ENCODE data around the gene RUNX1. TPM values are rescaled to one million over a fixed set of nuclear protein-coding genes. Genes with fewer than 3 reads are reported as not detected.
"Not testable (repeated sequence)": the region's sequence is repeated elsewhere in the genome, so short reads cannot be mapped to it uniquely, and the experiment has no call there.

RUNX1 gene
- total RNA-seq, 2 donors from 2014 or later, result 23.0 to 25.8 TPM

- Histone ChIP-seq H3K27me3 (replicated peaks; ENCODE audit: insufficient read depth) (no peaks in the 10 kb centered on the region), H3K27ac (no peak overlapping the region), H3K4me1 (replicated peaks) (no peaks in the 10 kb centered on the region), H3K4me3 (no peak overlapping the region), H3K9me3 (no peaks in the 10 kb centered on the region), H3K36me3 (no peaks in the 10 kb centered on the region)
- intact Hi-C loops (cut with DNase I), result no loop called here
- 88% methylated on average over 1 of the region's 1 CpG for WGBS
- no peak for DNase-seq (ENCODE audit: low spot score)
- TF ChIP-seq POLR2A (IDR thresholded peaks at IDR 0.05), result no peak
- TF ChIP-seq POLR2AphosphoS5 (IDR thresholded peaks at IDR 0.05), result no peak
- no peak for TF ChIP-seq CTCF (IDR thresholded peaks at IDR 0.05)
These were observed 89.5 kb downstream of the RUNX1 start for GRCh38 chr21:34959607-34960006.

DNA sequence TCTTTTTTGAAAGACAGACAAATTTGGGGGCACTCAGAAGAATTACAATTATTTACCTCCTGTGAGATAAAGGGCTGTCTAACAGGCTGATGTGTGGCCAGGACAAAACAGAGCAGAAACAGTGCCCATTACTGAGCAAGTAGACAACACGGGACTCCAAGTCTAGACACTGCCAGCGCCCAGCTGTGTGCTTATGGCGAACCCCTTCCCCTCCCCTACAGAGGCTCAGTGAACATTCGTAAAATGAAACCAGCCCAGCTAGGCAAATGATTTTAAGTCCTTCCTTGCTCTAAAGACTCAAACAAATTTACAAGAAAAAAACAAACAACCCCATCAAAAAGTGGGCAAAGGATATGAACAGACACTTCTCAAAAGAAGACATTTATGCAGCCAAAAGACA is 91.1 kb downstream of the RUNX1 start:
- intact Hi-C loops (cut with DNase I), result no loop called here
- no peaks in the 10 kb centered on the region for H3K36me3 ChIP-seq
- H3K27ac ChIP-seq, result no peak overlapping the region
- no peak for DNase-seq (ENCODE audit: low spot score)
- H3K9me3 ChIP-seq, result no peaks in the 10 kb centered on the region
- H3K27me3 ChIP-seq (replicated peaks; ENCODE audit: insufficient read depth), result no peaks in the 10 kb centered on the region
- no peaks in the 10 kb centered on the region for H3K4me1 ChIP-seq (replicated peaks)
- no peak overlapping the region for H3K4me3 ChIP-seq
- WGBS, result 83% methylated on average over 4 of the region's 4 CpGs
- TF ChIP-seq CTCF (IDR thresholded peaks at IDR 0.05) (no peak), POLR2A (IDR thresholded peaks at IDR 0.05) (no peak), POLR2AphosphoS5 (IDR thresholded peaks at IDR 0.05) (no peak)

GRCh38 chr21:34956416-34957316 is 92.4 kb downstream of the RUNX1 start:
- Histone ChIP-seq H3K27me3 (replicated peaks; ENCODE audit: insufficient read depth) (no peaks in the 10 kb centered on the region), H3K4me3 (no peak overlapping the region), H3K27ac (no peak overlapping the region), H3K9me3 (no peaks in the 10 kb centered on the region), H3K4me1 (replicated peaks) (no peaks in the 10 kb centered on the region), H3K36me3 (no peaks in the 10 kb centered on the region)
- peak; percentile 28 for DNase-seq (ENCODE audit: low spot score)
- intact Hi-C loops (cut with DNase I), result no loop called here
- WGBS, result 45% methylated on average over 11 of the region's 11 CpGs
- TF ChIP-seq POLR2A (IDR thresholded peaks at IDR 0.05) (no peak), POLR2AphosphoS5 (IDR thresholded peaks at IDR 0.05) (no peak), CTCF (IDR thresholded peaks at IDR 0.05) (no peak)

DNA sequence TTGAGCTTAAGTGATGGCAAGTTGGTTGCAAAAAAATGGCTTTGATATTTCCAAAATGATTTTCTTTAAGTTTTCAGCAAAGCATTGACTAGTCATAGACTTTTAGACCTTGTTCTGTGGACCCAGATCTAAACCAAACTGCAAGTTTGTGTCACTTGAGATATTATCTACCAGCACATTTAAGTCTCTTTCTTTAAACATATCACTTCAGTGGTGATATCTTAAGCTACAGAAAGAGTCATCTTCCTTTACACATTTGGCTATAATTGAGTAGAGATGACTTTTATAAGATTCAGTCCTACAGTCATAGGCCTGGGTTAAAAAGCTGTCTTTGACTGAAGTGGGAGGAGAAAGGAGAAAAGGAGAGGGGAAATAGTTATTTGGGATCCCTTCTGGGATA is 95.2 kb downstream of the RUNX1 start:
- H3K9me3 ChIP-seq, result no peaks in the 10 kb centered on the region
- TF ChIP-seq POLR2AphosphoS5 (IDR thresholded peaks at IDR 0.05), result no peak
- no peak for TF ChIP-seq CTCF (IDR thresholded peaks at IDR 0.05)
- TF ChIP-seq POLR2A (IDR thresholded peaks at IDR 0.05), result no peak
- no peak overlapping the region for H3K4me3 ChIP-seq
- H3K27ac ChIP-seq, result no peak overlapping the region
- H3K27me3 ChIP-seq (replicated peaks; ENCODE audit: insufficient read depth), result no peaks in the 10 kb centered on the region
- no peak for DNase-seq (ENCODE audit: low spot score)
- intact Hi-C loops (cut with DNase I), result no loop called here
- no peaks in the 10 kb centered on the region for H3K4me1 ChIP-seq (replicated peaks)
- H3K36me3 ChIP-seq, result no peaks in the 10 kb centered on the region

DNA sequence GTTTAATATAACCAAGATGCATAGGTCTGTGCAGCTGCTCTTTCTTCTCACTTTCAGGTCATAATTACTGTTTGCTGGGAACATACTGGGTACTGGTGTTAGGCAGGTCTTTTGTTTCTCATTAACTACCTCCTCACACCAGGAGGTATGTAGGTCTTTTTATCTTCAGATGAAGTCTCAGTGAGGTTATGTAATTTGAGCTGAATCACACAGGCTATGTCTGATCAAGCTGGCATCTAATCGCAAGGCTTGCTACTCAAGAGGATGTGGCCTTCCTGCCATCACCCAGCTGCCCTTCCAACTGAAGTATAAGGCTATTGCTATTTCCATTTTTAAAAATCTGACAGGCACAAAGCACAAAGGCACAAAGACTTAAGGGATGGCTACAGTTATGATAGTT is 96.4 kb downstream of the RUNX1 start:
- Histone ChIP-seq H3K4me1 (replicated peaks) (peaks cover under 1% of the 10 kb centered on the region), H3K27me3 (replicated peaks; ENCODE audit: insufficient read depth) (no peaks in the 10 kb centered on the region)

DNA sequence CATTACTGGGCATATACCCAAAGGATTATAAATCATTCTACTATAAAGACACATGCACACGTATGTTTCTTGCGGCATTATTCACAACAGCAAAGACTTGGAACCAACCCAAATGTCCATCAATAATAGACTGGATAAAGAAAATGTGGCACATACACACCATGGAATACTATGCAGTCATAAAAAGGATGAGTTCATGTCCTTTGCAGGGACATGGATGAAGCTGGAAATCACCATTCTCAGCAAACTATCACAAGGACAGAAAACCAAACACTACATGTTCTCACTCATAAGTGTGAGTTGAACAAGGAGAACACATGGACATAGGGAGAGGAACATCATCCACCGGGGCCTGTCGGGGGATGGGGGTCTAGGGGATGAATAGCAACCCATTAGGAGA is 97.2 kb downstream of the RUNX1 start:
- H3K4me3 ChIP-seq; H3K27ac ChIP-seq; H3K4me1 ChIP-seq (replicated peaks); H3K36me3 ChIP-seq; H3K27me3 ChIP-seq (replicated peaks; ENCODE audit: insufficient read depth); DNase-seq (ENCODE audit: low spot score); intact Hi-C loops (cut with DNase I); H3K9me3 ChIP-seq: not testable (repeated sequence)
- WGBS, result 95% methylated on average over 4 of the region's 4 CpGs

More for the DNA sequence above, 96.4 kb downstream of the RUNX1 start:
- no peaks in the 10 kb centered on the region for H3K9me3 ChIP-seq
- H3K36me3 ChIP-seq, result no peaks in the 10 kb centered on the region
- H3K4me3 ChIP-seq, result no peak overlapping the region
- TF ChIP-seq CTCF (IDR thresholded peaks at IDR 0.05), result no peak
- TF ChIP-seq POLR2A (IDR thresholded peaks at IDR 0.05), result no peak
- DNase-seq (ENCODE audit: low spot score), result no peak
- H3K27ac ChIP-seq, result no peak overlapping the region
- WGBS, result 87% methylated on average over 1 of the region's 1 CpG
- intact Hi-C loops (cut with DNase I), result no loop called here
